Psoas muscle (tissue), 8 donors: ENCODE measurements around the gene LRRC26. TPM values are rescaled to one million over a fixed set of nuclear protein-coding genes. Genes with fewer than 3 reads are reported as not detected.

Source experiments
- ATAC-seq, 4 donors: fragments of 200-7000 bp; cut with Tn5 transposase; one replicate each; pipeline ENCODE4 v1.9.1; 2020; ENCODE audit warnings: moderate library complexity in 3 of 4, mild to moderate bottlenecking in 2 of 4
- DNase-seq, 2 donors: peaks; one replicate each; pipeline ENCODE4 v3.0.0-alpha.2; 2020
- H3K27ac ChIP-seq: fragments of 200-600 bp; one replicate; pipeline ENCODE4 v1.8.0; 2022
- H3K27me3 ChIP-seq, 3 donors: fragments of 200-600 bp in 1 of 3; one replicate each; pipeline versions ENCODE4 v1.6.1 to v1.8.0; 2013 to 2022; ENCODE audit warnings: low read length in 2 of 3, mild to moderate bottlenecking in 2 of 3, moderate library complexity in 1 of 3; ENCODE audit not compliant: insufficient read depth in 3 of 3
- H3K36me3 ChIP-seq, 2 donors: fragments of 200-600 bp in 1 of 2; one replicate each; pipeline versions ENCODE4 v1.6.1 to v1.8.0; 2013 to 2022; ENCODE audit warnings: low read depth in 1 of 2, mild to moderate bottlenecking in 1 of 2, moderate library complexity in 1 of 2; ENCODE audit not compliant: insufficient read depth in 1 of 2
- H3K4me1 ChIP-seq: fragments of 200-600 bp; one replicate; pipeline ENCODE4 v1.8.0; 2022
- H3K4me3 ChIP-seq: fragments of 200-600 bp; one replicate; pipeline ENCODE4 v1.8.0; 2022; ENCODE audit warnings: mild to moderate bottlenecking
- H3K9me3 ChIP-seq: fragments of 200-600 bp; one replicate; pipeline ENCODE4 v1.8.0; 2022
- CTCF ChIP-seq: fragments of 200-600 bp; IDR thresholded peaks from one replicate; pipeline ENCODE4 v1.8.0; 2022; ENCODE audit warnings: antibody characterized with exemption
- WGBS, 3 donors: extraction: QIAGEN DNeasy Blood & Tissue Kit; methylation state at CpG; one replicate each; pipeline versions ENCODE4 v1.1.6 to v1.1.7; 2013; 5-methylcytosine and 5-hydroxymethylcytosine counted together
- intact Hi-C, 2 donors: fragments of 100-400 bp; cut with DNase I; formaldehyde crosslinking; loops; one replicate each; pipeline versions ENCODE4 v1.11.0 to v1.14.2; 2022
- polyA plus RNA-seq, 3 donors: library from polyadenylated mRNA; stranded (reverse); fragments of 200-250 nt; gene quantifications; one replicate each; pipeline ENCODE4 v1.2.3, GENCODE V29; 2013
- total RNA-seq, 4 donors: library from RNA; stranded (reverse); fragmentation: NEBNext Ultra II Directional in 2 of 4; extraction: Animal tissue kit (Norgen Biotek cat#: 25700) in 2 of 4; gene quantifications; one replicate each; pipeline versions ENCODE4 v1.2.1 to v1.2.4, GENCODE V29; 2021 to 2023
- donor health status: healthy with polysubstance abuse.
- donor health status: DM: no; HTN: no; CAD: no; lungs with moderate emphysema.
- donor health status: Bipolar disorder and iron deficiency.
- donor health status: healthy.
- donor health status: DM: yes; HTN: yes; CAD: no.
- donor health status: DM: no; HTN: no; CAD: no.
- donor health status: DM: no; HTN: no; CAD: no.
- donor health status: DM: yes; HTN: yes; CAD: no.

The LRRC26 gene
- total and polyA plus RNA-seq, 7 donors = not detected

GRCh38 chr9:137166380-137167229 is 3.2 kb downstream of the LRRC26 start:
- no peaks in the 10 kb centered on the region for H3K9me3 ChIP-seq
- 53 to 64% (median 57%) methylated on average over 19 to 22 of the region's 22 CpGs for WGBS, 3 donors
- no peak overlapping the region for H3K27ac ChIP-seq
- peaks cover 0 to 97% (median 47%) of the 10 kb centered on the region in 3 donors for H3K27me3 ChIP-seq
- H3K4me1 ChIP-seq = peaks cover 29% of the 10 kb centered on the region
- no peak overlapping the region for H3K4me3 ChIP-seq
- ATAC-seq (no peak), DNase-seq (no peak)
- no peak for TF ChIP-seq CTCF
- intact Hi-C loops = no loop called here
- no peaks in the 10 kb centered on the region for H3K36me3 ChIP-seq

GRCh38 chr9:137165250-137165836 is 4.5 kb downstream of the LRRC26 start:
- no peak for TF ChIP-seq CTCF
- Histone ChIP-seq H3K4me3 (no peak overlapping the region), H3K9me3 (no peaks in the 10 kb centered on the region), H3K27ac (no peak overlapping the region), H3K27me3 (peaks cover 0 to 95% (median 54%) of the 10 kb centered on the region in 3 donors), H3K36me3 (no peaks in the 10 kb centered on the region), H3K4me1 (peaks cover 29% of the 10 kb centered on the region)
- WGBS, 3 donors = 71 to 78% (median 76%) methylated on average over 25 to 32 of the region's 32 CpGs
- DNase-seq (no peak), ATAC-seq (no peak)
- intact Hi-C loops = no loop called here

GRCh38 chr9:137164370-137165249 is 5.2 kb downstream of the LRRC26 start:
- 53 to 55% (median 54%) methylated on average over 30 to 34 of the region's 34 CpGs for WGBS, 3 donors
- no peak for DNase-seq
- Histone ChIP-seq H3K27me3 (peaks cover 0 to 95% (median 58%) of the 10 kb centered on the region in 3 donors), H3K4me1 (peaks cover 25% of the 10 kb centered on the region), H3K9me3 (no peaks in the 10 kb centered on the region), H3K4me3 (no peak overlapping the region), H3K27ac (no peak overlapping the region), H3K36me3 (no peaks in the 10 kb centered on the region)
- intact Hi-C loops = no loop called here
- no peak for ATAC-seq
- TF ChIP-seq CTCF = no peak

GRCh38 chr9:137163805-137164204 is 6.0 kb downstream of the LRRC26 start:
- no peak for DNase-seq
- Histone ChIP-seq H3K36me3 (no peaks in the 10 kb centered on the region), H3K4me1 (peaks cover 17% of the 10 kb centered on the region), H3K9me3 (no peaks in the 10 kb centered on the region), H3K27me3 (peaks cover 0 to 96% (median 61%) of the 10 kb centered on the region in 3 donors), H3K27ac (no peak overlapping the region), H3K4me3 (no peak overlapping the region)
- WGBS, 3 donors = 78 to 79% (median 78%) methylated on average over 18 to 22 of the region's 22 CpGs
- no peak for ATAC-seq
- no peak for TF ChIP-seq CTCF
- intact Hi-C loops = no loop called here
